Measurements from ENCODE around the gene ASB12. TPM values are rescaled to one million over a fixed set of nuclear protein-coding genes. Genes with fewer than 3 reads are reported as not detected.

Gene ASB12
- total and polyA plus RNA-seq, 7 donors = 5.7 to 49.4 (median 26.9) TPM

- Histone ChIP-seq H3K4me1 (peaks cover 6% of the 10 kb centered on the region), H3K4me3 (no peak overlapping the region), H3K27me3 (ENCODE audit: insufficient read depth in 3 of 3, low read length in 2 of 3) (no peaks in the 10 kb centered on the region), H3K36me3 (ENCODE audit: insufficient read depth in 1 of 2, low read depth in 1 of 2) (peaks cover 0 to 4% of the 10 kb centered on the region in 2 donors), H3K27ac (no peak overlapping the region), H3K9me3 (no peaks in the 10 kb centered on the region)
- WGBS, 3 donors = 68 to 81% (median 73%) methylated on average over 5 of the region's 5 CpGs
- no peak for TF ChIP-seq CTCF (IDR thresholded peaks at IDR 0.05)
- DNase-seq = no peak
- intact Hi-C loops (cut with DNase I) = no loop called here
- ATAC-seq = no peak
Observed at GRCh38 chrX:64192673-64193072, 37.7 kb downstream of the ASB12 start.

- H3K4me3 ChIP-seq = no peak overlapping the region
- DNase-seq (no peak), ATAC-seq (no peak)
- 79 to 100% (median 92%) methylated on average over 2 to 3 of the region's 3 CpGs for WGBS, 3 donors
- H3K4me1 ChIP-seq = peaks cover under 1% of the 10 kb centered on the region
- peaks cover 0 to 4% of the 10 kb centered on the region in 2 donors for H3K36me3 ChIP-seq (ENCODE audit: insufficient read depth in 1 of 2, low read depth in 1 of 2)
- intact Hi-C loops (cut with DNase I) = no loop called here
- no peaks in the 10 kb centered on the region for H3K9me3 ChIP-seq
- TF ChIP-seq CTCF (IDR thresholded peaks at IDR 0.05) = no peak
- no peak overlapping the region for H3K27ac ChIP-seq
- H3K27me3 ChIP-seq (ENCODE audit: insufficient read depth in 3 of 3, low read length in 2 of 3) = no peaks in the 10 kb centered on the region
Observed at GRCh38 chrX:64192040-64192439, 38.4 kb downstream of the ASB12 start.

GRCh38 chrX:64191281-64192010, 39.0 kb downstream of the ASB12 start:
- no peak for ATAC-seq
- no peaks in the 10 kb centered on the region for H3K27me3 ChIP-seq (ENCODE audit: insufficient read depth in 3 of 3, low read length in 2 of 3)
- no peak overlapping the region for H3K27ac ChIP-seq
- no peak for DNase-seq
- H3K4me1 ChIP-seq = no peaks in the 10 kb centered on the region
- H3K36me3 ChIP-seq (ENCODE audit: insufficient read depth in 1 of 2, low read depth in 1 of 2) = peaks cover 0 to 4% of the 10 kb centered on the region in 2 donors
- WGBS, 3 donors = 90 to 98% (median 97%) methylated on average over 18 to 19 of the region's 19 CpGs
- no peak for TF ChIP-seq CTCF (IDR thresholded peaks at IDR 0.05)
- no peak overlapping the region for H3K4me3 ChIP-seq
- intact Hi-C loops (cut with DNase I) = no loop called here
- H3K9me3 ChIP-seq = no peaks in the 10 kb centered on the region

GRCh38 chrX:64190136-64190740, 40.2 kb downstream of the ASB12 start:
- ATAC-seq = no peak
- WGBS, 3 donors = 73 to 98% (median 92%) methylated on average over 7 to 10 of the region's 10 CpGs
- Histone ChIP-seq H3K36me3 (ENCODE audit: insufficient read depth in 1 of 2, low read depth in 1 of 2) (peaks cover 0 to 4% of the 10 kb centered on the region in 2 donors), H3K4me1 (no peaks in the 10 kb centered on the region), H3K9me3 (no peaks in the 10 kb centered on the region), H3K27me3 (ENCODE audit: insufficient read depth in 3 of 3, low read length in 2 of 3) (no peaks in the 10 kb centered on the region), H3K4me3 (no peak overlapping the region), H3K27ac (no peak overlapping the region)
- DNase-seq = no peak
- intact Hi-C loops (cut with DNase I) = no loop called here
- TF ChIP-seq CTCF (IDR thresholded peaks at IDR 0.05) = no peak

All from psoas muscle (tissue), 8 donors.